ENCODE data around the gene VSTM2L. TPM values are rescaled to one million over a fixed set of nuclear protein-coding genes. Genes with fewer than 3 reads are reported as not detected.
A peak's percentile ranks its signal among the peaks of the same experiment; 100 is the strongest.

VSTM2L gene
- total and polyA plus RNA-seq, 2 of the 13 experiments (the other 11 are each of a cell fraction or from before 2014, with no cell fraction given): not detected

DNA sequence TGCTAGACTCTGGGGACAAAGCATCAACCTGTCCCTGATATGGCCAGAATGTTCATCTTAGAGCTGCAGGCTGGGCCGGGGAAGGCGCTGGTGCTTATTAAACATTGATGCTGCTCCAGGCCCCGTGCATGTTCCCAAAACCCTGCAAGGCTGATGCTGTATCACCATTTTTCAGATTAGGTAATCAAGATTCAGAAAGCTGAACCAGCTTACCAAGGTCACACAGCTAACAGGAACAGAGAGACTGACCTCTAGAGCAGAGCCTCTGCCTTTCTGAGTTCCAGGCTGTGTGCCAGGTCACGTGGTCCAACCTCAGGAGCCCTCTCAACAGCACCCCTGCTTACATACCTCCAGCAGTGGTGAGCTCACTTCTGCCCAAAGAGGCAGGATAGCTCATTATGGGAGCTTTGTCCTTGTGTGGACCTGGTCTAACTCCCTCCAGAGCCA is 16.1 kb upstream of the VSTM2L start (continued):
- TF ChIP-seq, protein P1, sequence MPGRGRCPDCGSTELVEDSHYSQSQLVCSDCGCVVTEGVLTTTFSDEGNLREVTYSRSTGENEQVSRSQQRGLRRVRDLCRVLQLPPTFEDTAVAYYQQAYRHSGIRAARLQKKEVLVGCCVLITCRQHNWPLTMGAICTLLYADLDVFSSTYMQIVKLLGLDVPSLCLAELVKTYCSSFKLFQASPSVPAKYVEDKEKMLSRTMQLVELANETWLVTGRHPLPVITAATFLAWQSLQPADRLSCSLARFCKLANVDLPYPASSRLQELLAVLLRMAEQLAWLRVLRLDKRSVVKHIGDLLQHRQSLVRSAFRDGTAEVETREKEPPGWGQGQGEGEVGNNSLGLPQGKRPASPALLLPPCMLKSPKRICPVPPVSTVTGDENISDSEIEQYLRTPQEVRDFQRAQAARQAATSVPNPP (CRISPR knock-in tag; IDR thresholded peaks at IDR 0.05): no peak
- TF ChIP-seq ZMYM4 (CRISPR knock-in tag; IDR thresholded peaks at IDR 0.05): peak; percentile 67
- TF ChIP-seq, protein P2, sequence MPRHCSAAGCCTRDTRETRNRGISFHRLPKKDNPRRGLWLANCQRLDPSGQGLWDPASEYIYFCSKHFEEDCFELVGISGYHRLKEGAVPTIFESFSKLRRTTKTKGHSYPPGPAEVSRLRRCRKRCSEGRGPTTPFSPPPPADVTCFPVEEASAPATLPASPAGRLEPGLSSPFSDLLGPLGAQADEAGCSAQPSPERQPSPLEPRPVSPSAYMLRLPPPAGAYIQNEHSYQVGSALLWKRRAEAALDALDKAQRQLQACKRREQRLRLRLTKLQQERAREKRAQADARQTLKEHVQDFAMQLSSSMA (CRISPR knock-in tag; IDR thresholded peaks at IDR 0.05): no peak
- TF ChIP-seq, protein P3, sequence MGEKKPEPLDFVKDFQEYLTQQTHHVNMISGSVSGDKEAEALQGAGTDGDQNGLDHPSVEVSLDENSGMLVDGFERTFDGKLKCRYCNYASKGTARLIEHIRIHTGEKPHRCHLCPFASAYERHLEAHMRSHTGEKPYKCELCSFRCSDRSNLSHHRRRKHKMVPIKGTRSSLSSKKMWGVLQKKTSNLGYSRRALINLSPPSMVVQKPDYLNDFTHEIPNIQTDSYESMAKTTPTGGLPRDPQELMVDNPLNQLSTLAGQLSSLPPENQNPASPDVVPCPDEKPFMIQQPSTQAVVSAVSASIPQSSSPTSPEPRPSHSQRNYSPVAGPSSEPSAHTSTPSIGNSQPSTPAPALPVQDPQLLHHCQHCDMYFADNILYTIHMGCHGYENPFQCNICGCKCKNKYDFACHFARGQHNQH (CRISPR knock-in tag; IDR thresholded peaks at IDR 0.05): peak; percentile 51; the same call in 1 of the 2 replicates
- TF ChIP-seq ZMYM2 (CRISPR knock-in tag; IDR thresholded peaks at IDR 0.05): no peak
- peak; percentile 52; the same call in 1 of the 2 replicates for TF ChIP-seq TARDBP (CRISPR knock-in tag; IDR thresholded peaks at IDR 0.05)
- no peak for TF ChIP-seq ZSCAN29 (CRISPR knock-in tag; conservative IDR thresholded peaks at IDR 0.05)
- no peak for TF ChIP-seq NFE2 (CRISPR knock-in tag; IDR thresholded peaks at IDR 0.05)
- TF ChIP-seq, protein P4, sequence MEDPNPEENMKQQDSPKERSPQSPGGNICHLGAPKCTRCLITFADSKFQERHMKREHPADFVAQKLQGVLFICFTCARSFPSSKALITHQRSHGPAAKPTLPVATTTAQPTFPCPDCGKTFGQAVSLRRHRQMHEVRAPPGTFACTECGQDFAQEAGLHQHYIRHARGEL (CRISPR knock-in tag; IDR thresholded peaks at IDR 0.05): no peak
- no peak for TF ChIP-seq LCORL (IDR thresholded peaks at IDR 0.05)
- no peak for TF ChIP-seq LCORL (CRISPR knock-in tag; IDR thresholded peaks at IDR 0.05)
- TF ChIP-seq, protein P5, sequence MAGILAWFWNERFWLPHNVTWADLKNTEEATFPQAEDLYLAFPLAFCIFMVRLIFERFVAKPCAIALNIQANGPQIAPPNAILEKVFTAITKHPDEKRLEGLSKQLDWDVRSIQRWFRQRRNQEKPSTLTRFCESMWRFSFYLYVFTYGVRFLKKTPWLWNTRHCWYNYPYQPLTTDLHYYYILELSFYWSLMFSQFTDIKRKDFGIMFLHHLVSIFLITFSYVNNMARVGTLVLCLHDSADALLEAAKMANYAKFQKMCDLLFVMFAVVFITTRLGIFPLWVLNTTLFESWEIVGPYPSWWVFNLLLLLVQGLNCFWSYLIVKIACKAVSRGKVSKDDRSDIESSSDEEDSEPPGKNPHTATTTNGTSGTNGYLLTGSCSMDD (CRISPR knock-in tag; IDR thresholded peaks at IDR 0.05): no peak
- TF ChIP-seq ZNF34 (CRISPR knock-in tag; IDR thresholded peaks at IDR 0.05; ENCODE audit: borderline replicate concordance): no peak
- TF ChIP-seq ATM (IDR thresholded peaks at IDR 0.05; ENCODE audit: borderline replicate concordance): no peak
- no peak for TF ChIP-seq RORA (CRISPR knock-in tag; IDR thresholded peaks at IDR 0.05)
- TF ChIP-seq YEATS2 (CRISPR knock-in tag; IDR thresholded peaks at IDR 0.05; ENCODE audit: borderline replicate concordance): no peak
- no peak for TF ChIP-seq HNRNPL (IDR thresholded peaks at IDR 0.05; ENCODE audit: low read depth, low read length)
- TF ChIP-seq SRF (IDR thresholded peaks at IDR 0.05; ENCODE audit: low read depth, low read length): no peak
- TF ChIP-seq KDM6A (CRISPR knock-in tag; IDR thresholded peaks at IDR 0.05; ENCODE audit: low read depth): no peak
- no peak for TF ChIP-seq MTF2 (CRISPR knock-in tag; IDR thresholded peaks at IDR 0.05; ENCODE audit: borderline replicate concordance)
- no peak for TF ChIP-seq FOSL1 (CRISPR knock-in tag; IDR thresholded peaks at IDR 0.05; ENCODE audit: borderline replicate concordance)
- peak; percentile 34; the same call in 1 of the 2 replicates for TF ChIP-seq MED1 (CRISPR knock-in tag; IDR thresholded peaks at IDR 0.05)
- TF ChIP-seq ZNF564 (CRISPR knock-in tag; IDR thresholded peaks at IDR 0.05): no peak
- TF ChIP-seq, protein P6, sequence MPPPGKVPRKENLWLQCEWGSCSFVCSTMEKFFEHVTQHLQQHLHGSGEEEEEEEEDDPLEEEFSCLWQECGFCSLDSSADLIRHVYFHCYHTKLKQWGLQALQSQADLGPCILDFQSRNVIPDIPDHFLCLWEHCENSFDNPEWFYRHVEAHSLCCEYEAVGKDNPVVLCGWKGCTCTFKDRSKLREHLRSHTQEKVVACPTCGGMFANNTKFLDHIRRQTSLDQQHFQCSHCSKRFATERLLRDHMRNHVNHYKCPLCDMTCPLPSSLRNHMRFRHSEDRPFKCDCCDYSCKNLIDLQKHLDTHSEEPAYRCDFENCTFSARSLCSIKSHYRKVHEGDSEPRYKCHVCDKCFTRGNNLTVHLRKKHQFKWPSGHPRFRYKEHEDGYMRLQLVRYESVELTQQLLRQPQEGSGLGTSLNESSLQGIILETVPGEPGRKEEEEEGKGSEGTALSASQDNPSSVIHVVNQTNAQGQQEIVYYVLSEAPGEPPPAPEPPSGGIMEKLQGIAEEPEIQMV (CRISPR knock-in tag; IDR thresholded peaks at IDR 0.05; ENCODE audit: low read depth): peak; percentile 43; the same call in 1 of the 2 replicates
- no peak for TF ChIP-seq NR2F6 (IDR thresholded peaks at IDR 0.05)
- TF ChIP-seq NR2F6 (CRISPR knock-in tag; IDR thresholded peaks at IDR 0.05): peak; percentile 53; the same call in 1 of the 2 replicates
- no peak for TF ChIP-seq STAG1 (CRISPR knock-in tag; IDR thresholded peaks at IDR 0.05)
- no peak for TF ChIP-seq CEBPB (IDR thresholded peaks at IDR 0.05; ENCODE audit: borderline replicate concordance, low read depth, low read length)
- TF ChIP-seq RFXAP (CRISPR knock-in tag; IDR thresholded peaks at IDR 0.05; ENCODE audit: borderline replicate concordance): no peak

Measured in HepG2 (cell line).